ENCODE results near the gene GPR35.

GRCh38 chr2:240628507-240628807 lies 3.2 kb downstream of the GPR35 start:
- TF ChIP-seq EZH2 (IDR thresholded peaks at IDR 0.05; ENCODE audit: borderline replicate concordance, low read depth, low read length, poor library complexity, severe bottlenecking): no peak
- no peak for TF ChIP-seq CTCF (conservative IDR thresholded peaks at IDR 0.05; ENCODE audit: low read depth, low read length)
